Central memory CD4-positive, alpha-beta T cell (primary cell): ENCODE data around the gene PRKAB1.

Source experiments
- DNase-seq: peaks from one replicate; pipeline ENCODE4 v3.0.0; 2022

PRKAB1 gene

DNA sequence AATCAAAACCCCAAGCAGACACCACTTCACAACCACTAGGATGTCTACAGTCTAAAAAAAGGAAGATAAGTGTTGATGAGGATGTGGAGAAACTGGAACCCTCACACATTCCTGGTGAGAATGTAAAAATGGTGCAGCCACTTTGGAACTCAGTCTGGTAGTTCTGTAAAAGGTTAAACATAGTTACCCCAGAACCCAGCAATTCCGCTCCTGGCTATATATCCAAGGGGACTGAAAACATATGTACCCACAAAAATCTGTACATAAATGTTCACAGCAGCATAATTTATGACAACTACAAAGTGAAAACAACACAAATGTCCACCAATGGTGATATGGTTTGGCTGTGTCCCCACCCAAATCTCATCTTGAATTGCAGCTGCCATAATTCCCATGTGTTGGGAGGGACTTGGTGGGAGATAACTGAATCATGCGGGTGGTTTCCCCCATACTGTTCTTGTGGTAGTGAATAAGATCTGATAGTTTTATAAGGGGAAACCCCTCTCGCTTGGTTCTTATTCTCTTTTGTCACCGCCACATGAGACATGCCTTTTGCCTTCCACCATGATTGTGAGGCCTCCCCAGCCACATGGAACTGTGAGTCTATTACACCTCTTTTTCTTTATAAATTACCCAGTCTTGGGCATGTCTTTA lies 46.8 kb downstream of the PRKAB1 start:
- no peak for DNase-seq

DNA sequence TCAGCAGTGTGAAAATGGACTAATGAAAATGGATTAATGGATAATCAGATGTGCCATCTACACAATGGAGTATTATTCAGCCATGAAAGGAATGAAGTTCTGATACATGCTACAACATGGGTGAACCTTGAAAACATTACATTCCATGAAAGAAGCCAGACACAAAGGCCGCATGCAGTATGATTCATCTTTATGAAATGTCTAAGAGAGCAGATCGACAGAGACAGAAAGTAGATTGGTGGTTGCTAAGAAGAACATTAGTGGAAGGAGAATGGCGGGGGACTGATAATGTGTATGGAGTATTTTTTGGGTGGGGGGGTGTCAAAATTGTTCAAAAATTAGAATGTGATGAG lies 47.3 kb downstream of the PRKAB1 start:
- DNase-seq: no peak

DNA sequence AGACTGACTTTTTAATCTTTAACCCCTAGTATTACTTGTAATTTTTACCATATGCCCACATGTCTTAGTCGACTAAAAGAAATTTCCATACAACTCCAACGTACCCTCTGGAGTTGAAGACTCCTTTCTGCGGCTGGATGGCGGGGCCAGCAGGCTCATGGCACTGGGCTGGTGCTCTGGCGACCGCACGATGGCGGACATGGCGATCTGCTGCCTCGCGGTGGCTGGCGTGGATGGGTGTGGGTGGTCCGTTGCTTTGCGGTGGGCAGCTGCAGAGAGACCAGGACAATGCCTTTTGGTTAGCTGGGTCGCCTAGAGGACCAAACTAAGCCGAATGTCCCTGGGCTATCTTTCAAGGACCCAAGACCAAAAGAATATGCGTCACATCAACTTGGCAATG lies 50.2 kb downstream of the PRKAB1 start:
- DNase-seq: no peak

DNA sequence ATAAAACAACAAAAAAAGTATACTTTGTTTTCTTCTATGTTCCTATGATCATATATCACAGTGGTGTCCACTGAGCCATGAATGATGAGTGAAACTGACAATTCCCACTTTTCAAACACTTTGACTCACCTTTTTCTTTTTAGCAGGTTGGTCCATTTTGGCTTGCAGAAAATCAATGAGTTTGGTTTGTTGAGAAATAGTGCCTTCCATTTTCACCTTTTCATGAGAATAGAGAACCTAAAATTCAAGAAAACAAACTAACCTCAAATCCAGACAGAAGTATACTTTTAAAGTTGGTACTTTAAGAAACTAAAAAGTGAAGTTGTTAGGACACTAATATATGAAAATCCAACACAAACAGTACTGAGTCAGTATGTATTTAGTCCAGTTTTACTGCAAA lies 52.4 kb downstream of the PRKAB1 start:
- DNase-seq: no peak

DNA sequence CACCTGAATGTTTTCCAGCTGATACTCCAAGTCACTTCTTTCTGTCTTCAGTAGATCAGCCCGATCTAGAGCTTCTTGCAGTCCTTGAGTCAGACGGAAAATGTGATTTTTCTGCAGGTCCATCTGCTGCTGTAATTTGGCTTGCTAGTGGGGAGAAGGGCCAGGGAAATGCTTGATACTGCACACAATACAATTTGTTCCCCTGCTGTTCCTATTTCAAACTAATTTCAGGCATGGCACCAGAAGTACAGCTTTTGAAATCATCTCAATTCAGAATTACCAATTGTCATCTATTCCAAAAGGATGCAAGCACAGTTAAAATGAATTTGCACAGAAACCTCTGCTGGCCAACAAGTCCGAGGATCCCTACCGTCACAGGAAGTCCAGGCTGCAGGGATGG lies 53.4 kb downstream of the PRKAB1 start:
- no peak for DNase-seq

DNA sequence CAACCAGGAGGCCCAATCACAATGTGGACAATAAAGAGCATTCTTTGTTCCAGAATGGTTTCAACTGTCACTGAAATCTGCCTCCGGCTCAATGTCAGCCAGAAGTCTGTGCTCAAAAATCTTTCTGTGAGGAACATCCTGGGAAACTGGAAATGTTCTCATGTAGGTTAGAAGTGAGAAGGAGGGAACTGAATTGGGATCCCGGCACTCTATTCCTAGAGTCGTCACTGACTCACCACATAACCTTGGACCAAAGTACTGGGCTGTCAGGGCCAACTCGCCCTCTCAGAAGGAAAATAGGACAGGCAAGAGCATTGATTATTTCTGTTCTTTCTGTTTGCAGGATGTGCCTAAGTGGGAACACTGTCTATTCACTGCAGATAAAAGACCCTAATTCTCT lies 57.6 kb downstream of the PRKAB1 start:
- no peak for DNase-seq

DNA sequence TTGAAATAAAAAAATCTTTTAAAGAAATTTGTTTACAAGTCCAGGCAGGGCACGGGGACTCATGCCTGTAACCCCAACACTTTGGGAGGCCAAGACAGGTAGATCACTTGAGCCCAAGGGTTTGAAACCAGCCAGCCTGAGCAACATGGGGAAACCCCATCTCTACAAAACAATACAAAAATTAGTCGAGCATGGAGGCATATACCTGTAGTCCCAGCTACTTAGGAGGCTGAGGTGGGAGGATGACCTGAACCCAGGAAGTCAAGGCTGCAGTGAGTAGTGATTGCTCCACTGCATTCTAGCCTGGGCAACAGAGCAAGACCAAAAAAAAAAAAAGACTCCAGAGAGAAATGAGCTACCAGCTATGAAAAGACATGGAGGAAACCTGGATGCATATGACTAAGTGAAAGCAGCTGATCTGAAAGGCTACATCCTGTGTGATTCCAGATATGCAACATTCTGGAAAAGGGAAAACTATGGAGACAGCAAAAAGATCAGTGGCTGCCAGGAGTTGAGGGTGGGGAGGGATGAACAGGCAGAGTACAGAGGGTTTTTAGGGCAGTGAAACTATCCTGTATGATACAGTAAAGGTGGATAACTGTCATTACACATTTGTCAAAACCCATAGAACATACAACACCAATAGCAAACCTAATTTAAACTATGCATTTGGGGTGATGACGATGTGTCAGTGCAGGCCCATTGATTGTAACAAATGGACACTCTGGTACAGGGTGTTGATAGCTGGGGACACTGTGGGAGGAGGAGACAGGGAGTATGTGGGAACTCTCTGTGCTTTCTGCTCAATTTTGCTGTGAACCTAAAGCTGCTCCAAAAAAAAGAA lies 59.9 kb downstream of the PRKAB1 start:
- DNase-seq: no peak

DNA sequence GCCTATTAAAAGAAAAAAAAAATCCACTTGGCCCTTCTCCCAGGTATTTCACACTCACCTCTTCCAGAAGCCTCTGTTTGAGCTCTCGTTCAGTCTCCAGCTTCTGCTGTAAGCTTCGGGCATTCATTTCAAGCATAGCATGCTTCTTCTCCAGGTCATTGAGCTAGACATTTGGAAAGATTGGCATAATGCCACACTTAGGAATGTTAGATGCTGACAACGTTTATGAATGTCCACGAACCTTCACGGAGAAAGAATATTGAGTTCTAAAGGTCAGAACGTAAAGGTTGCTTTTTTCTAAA lies 60.5 kb downstream of the PRKAB1 start:
- no peak for DNase-seq

DNA sequence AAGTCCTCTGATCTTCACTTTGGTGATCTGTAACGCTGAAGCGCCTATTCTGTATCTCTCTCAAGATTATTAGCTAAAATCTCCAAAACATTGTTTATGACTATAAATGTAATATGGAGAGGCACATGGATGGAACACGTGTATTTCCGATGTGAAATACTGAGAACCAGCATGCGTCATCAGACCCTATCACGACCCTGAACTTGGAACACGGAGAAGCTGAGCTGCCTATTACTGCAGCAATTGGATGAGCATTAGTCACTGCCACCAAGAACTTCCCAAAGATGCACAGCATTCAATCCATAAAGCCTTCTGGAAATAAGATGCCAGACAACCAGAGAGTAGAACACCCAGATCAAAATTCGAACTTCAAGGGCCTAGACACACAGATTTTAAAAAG lies 61.9 kb downstream of the PRKAB1 start:
- no peak for DNase-seq

DNA sequence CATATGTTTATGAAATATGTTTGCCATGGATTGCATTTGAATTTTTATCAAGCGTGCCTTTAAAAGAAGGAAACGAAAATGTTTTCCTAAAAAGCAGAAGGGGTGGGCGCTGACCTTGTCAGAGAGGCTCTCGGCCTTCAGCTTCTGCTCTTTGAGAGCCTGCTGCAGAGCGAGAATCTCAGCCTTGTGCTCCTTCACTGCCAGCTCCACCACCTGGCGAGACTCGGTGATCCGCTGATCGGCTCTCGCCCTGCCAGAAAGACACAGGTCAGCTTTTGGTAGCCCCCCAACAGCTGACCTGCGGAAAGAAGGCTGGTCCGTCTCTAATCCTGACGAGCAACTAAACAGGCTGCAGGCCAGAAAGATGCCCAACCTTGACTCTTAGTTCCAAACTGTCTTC lies 62.4 kb downstream of the PRKAB1 start:
- no peak for DNase-seq
